NCI-H146 (cell line): Measurements from ENCODE around the gene ZNF132.
"Not testable (repeated sequence)": the region's sequence is repeated elsewhere in the genome, so short reads cannot be mapped to it uniquely, and the experiment has no call there.

Source experiments
- DNase-seq: peaks from one replicate; lab custom pipeline; 2025; lab: John Stamatoyannopoulos, UW

ZNF132 gene

GRCh38 chr19:58466760-58467589, 27.0 kb upstream of the ZNF132 start, which contains the start of gene ZNF324:
TSS of gene ZNF324 (plus strand) at chr19:58467080. CDS start at chr19:58469186, 2,106 bp downstream.
- DNase-seq: peak; percentile 99

- no peak for DNase-seq
Measured at GRCh38 chr19:58466089-58466759, 26.3 kb upstream of the ZNF132 start.

GRCh38 chr19:58460039-58460438, 20.1 kb upstream of the ZNF132 start:
- no peak for DNase-seq

- DNase-seq: no peak
Measured at GRCh38 chr19:58456111-58456510, 16.2 kb upstream of the ZNF132 start.

- no peak for DNase-seq
Measured at GRCh38 chr19:58455306-58455705, 15.4 kb upstream of the ZNF132 start.

- DNase-seq: no peak
Measured at GRCh38 chr19:58453743-58454142, 13.8 kb upstream of the ZNF132 start.

GRCh38 chr19:58451358-58452101, 11.6 kb upstream of the ZNF132 start, which contains the start of gene ZNF324B:
TSS of gene ZNF324B (plus strand) at chr19:58451622. CDS start at chr19:58453702, 2,080 bp downstream.
- peak; percentile 99 for DNase-seq

- DNase-seq: no peak
Measured at GRCh38 chr19:58450856-58451357, 11.0 kb upstream of the ZNF132 start.

- not testable (repeated sequence) for DNase-seq
Measured at GRCh38 chr19:58449980-58450379, 10.0 kb upstream of the ZNF132 start.

- DNase-seq: not testable (repeated sequence)
Measured at GRCh38 chr19:58448860-58449259, 8.9 kb upstream of the ZNF132 start.

- DNase-seq: not testable (repeated sequence)
Measured at GRCh38 chr19:58442986-58443385, 3.0 kb upstream of the ZNF132 start.

GRCh38 chr19:58440556-58440955, 603 bp upstream of the ZNF132 start:
- no peak for DNase-seq

- DNase-seq: no peak
Measured at GRCh38 chr19:58434217-58434616, 5.7 kb downstream of the ZNF132 start.

- no peak for DNase-seq
Measured at GRCh38 chr19:58429745-58430144, 10.2 kb downstream of the ZNF132 start.

GRCh38 chr19:58428617-58429016, 11.3 kb downstream of the ZNF132 start:
- no peak for DNase-seq

- no peak for DNase-seq
Measured at GRCh38 chr19:58417071-58417470, 22.9 kb downstream of the ZNF132 start.

- DNase-seq: no peak
Measured at GRCh38 chr19:58416604-58417003, 23.3 kb downstream of the ZNF132 start.

GRCh38 chr19:58409010-58409790, 30.8 kb downstream of the ZNF132 start:
- peak; percentile 55 for DNase-seq

GRCh38 chr19:58408152-58409009, 31.6 kb downstream of the ZNF132 start, which contains the start of gene ZNF584:
TSS of gene ZNF584 (plus strand) at chr19:58408649. CDS start at chr19:58409148, 499 bp downstream.
- DNase-seq: peak; percentile 98

- DNase-seq: peak; percentile 55
Measured at GRCh38 chr19:58407658-58408151, 32.2 kb downstream of the ZNF132 start.
